OCI-LY7 (cell line): Measurements from ENCODE around the gene TFCP2L1. TPM values are rescaled to one million over a fixed set of nuclear protein-coding genes. Genes with fewer than 3 reads are reported as not detected.

Experiments used
- BruUV-seq: library from RNA; stranded (reverse); fragments of 400-500 nt; replicated peaks from 2 replicates; lab custom pipeline; 2021; lab: Mats Ljungman, UMichigan
- CTCF ChIA-PET: fragments of 300-600 bp; sonication (Branson Sonifier 250); formaldehyde crosslinking; loops from one replicate; lab custom pipeline; 2022; ENCODE audit warnings: antibody characterized with exemption; ENCODE audit not compliant: unreplicated experiment; lab: Charles Lee
- POLR2A ChIA-PET: fragments of 300-600 bp; sonication (Branson Sonifier 250); formaldehyde crosslinking; loops from one replicate; lab custom pipeline; 2022; ENCODE audit warnings: antibody characterized with exemption; lab: Charles Lee
- DNase-seq: peaks from one replicate; pipeline ENCODE4 v3.0.0-alpha.2; 2015; ENCODE audit warnings: low spot score
- H2AFZ ChIP-seq: fragments of 200-600 bp; sonication (generic), shearing (Covaris generic); 2 replicates; pipeline ENCODE4 v1.6.1; 2014; ENCODE audit warnings: mild to moderate bottlenecking, antibody characterized with exemption, low read length, moderate library complexity
- H3K27ac ChIP-seq: fragments of 200-600 bp; sonication (generic); 2 replicates; pipeline ENCODE4 v1.5.1; 2014; ENCODE audit warnings: mixed run types, low read depth, mild to moderate bottlenecking, moderate library complexity, low read length, inconsistent platforms; ENCODE audit not compliant: poor library complexity, severe bottlenecking
- H3K36me3 ChIP-seq: fragments of 200-600 bp; sonication (generic); 2 replicates; pipeline ENCODE4 v1.6.1; 2014; ENCODE audit warnings: mild to moderate bottlenecking, antibody characterized with exemption, low read length, moderate library complexity, mixed read lengths; ENCODE audit not compliant: insufficient read depth
- H3K4me1 ChIP-seq: fragments of 200-600 bp; sonication (generic); 2 replicates; pipeline ENCODE4 v1.5.1; 2014; ENCODE audit warnings: mild to moderate bottlenecking, low read length; ENCODE audit not compliant: insufficient read depth, poor library complexity, severe bottlenecking
- H3K4me2 ChIP-seq: fragments of 200-600 bp; sonication (generic); 2 replicates; pipeline ENCODE4 v1.6.1; 2014; ENCODE audit warnings: mild to moderate bottlenecking, low read length
- H3K4me3 ChIP-seq: fragments of 200-600 bp; sonication (generic); 2 replicates; pipeline ENCODE4 v1.5.1; 2014; ENCODE audit warnings: mild to moderate bottlenecking, low read depth, low read length; ENCODE audit not compliant: poor library complexity, severe bottlenecking
- H3K79me2 ChIP-seq: fragments of 200-600 bp; sonication (generic); 2 replicates; pipeline ENCODE4 v1.6.1; 2016; ENCODE audit warnings: low read depth, mild to moderate bottlenecking, low read length, moderate library complexity, mixed read lengths; ENCODE audit not compliant: insufficient read depth
- H3K9me2 ChIP-seq: fragments of 200-600 bp; sonication (generic); 2 replicates; pipeline ENCODE4 v1.6.1; 2016; ENCODE audit warnings: mild to moderate bottlenecking, low read length, mixed read lengths; ENCODE audit not compliant: insufficient read depth
- H3K9me3 ChIP-seq: fragments of 200-600 bp; sonication (generic); 2 replicates; pipeline ENCODE4 v1.6.1; 2014; ENCODE audit warnings: mild to moderate bottlenecking, mixed run types, low read length, mixed read lengths
- H4K20me1 ChIP-seq: fragments of 200-600 bp; sonication (generic); 2 replicates; pipeline ENCODE4 v1.6.1; 2014; ENCODE audit warnings: mild to moderate bottlenecking, antibody characterized with exemption, low read length, moderate library complexity, mixed read lengths; ENCODE audit not compliant: insufficient read depth
- EZH2phosphoT487 ChIP-seq: fragments of 200-600 bp; sonication (generic); IDR thresholded peaks from 2 replicates; pipeline ENCODE4 v1.6.1; 2018; ENCODE audit warnings: low read depth, borderline replicate concordance, mild to moderate bottlenecking, mixed run types, antibody characterized with exemption, low read length, moderate library complexity, mixed read lengths
- intact Hi-C: fragments of 100-400 bp; cut with micrococcal nuclease; formaldehyde crosslinking; loops from one replicate; pipeline ENCODE4 v1.10.0; 2022; ENCODE audit not compliant: unreplicated experiment
- total RNA-seq, 2 experiments: library from RNA; depleted of rRNA in 1 of 2; stranded (reverse); fragments of >200 nt in 1 of 2; shearing (Covaris generic) in 1 of 2; gene quantifications; 2 replicates each; pipeline ENCODE4 v1.2.3, GENCODE V29; 2014 to 2022
- TF ChIP-seq, protein P1 (sequence below): fragments of 200-600 bp; sonication (generic); conservative IDR thresholded peaks from 2 replicates; pipeline ENCODE4 v1.5.1; 2014; ENCODE audit warnings: mild to moderate bottlenecking, antibody characterized with exemption, low read length, moderate library complexity, mixed read lengths

Gene TFCP2L1
- total RNA-seq, 2 experiments from 2014 or later, result 0.06 to 1.4 TPM

- Histone ChIP-seq H3K36me3 (no peaks in the 10 kb centered on the region), H4K20me1 (no peaks in the 10 kb centered on the region), H3K4me2 (no peak overlapping the region), H3K4me3 (no peak overlapping the region), H3K27ac (no peak overlapping the region), H3K9me3 (no peaks in the 10 kb centered on the region), H3K79me2 (no peaks in the 10 kb centered on the region), H3K4me1 (no peaks in the 10 kb centered on the region), H3K9me2 (no peaks in the 10 kb centered on the region), H2AFZ (no peak overlapping the region)
- ChIA-PET CTCF (no interaction called here), POLR2A (no interaction called here)
- intact Hi-C loops, result no loop called here
- no peak for TF ChIP-seq EZH2phosphoT487
- TF ChIP-seq, protein P1, sequence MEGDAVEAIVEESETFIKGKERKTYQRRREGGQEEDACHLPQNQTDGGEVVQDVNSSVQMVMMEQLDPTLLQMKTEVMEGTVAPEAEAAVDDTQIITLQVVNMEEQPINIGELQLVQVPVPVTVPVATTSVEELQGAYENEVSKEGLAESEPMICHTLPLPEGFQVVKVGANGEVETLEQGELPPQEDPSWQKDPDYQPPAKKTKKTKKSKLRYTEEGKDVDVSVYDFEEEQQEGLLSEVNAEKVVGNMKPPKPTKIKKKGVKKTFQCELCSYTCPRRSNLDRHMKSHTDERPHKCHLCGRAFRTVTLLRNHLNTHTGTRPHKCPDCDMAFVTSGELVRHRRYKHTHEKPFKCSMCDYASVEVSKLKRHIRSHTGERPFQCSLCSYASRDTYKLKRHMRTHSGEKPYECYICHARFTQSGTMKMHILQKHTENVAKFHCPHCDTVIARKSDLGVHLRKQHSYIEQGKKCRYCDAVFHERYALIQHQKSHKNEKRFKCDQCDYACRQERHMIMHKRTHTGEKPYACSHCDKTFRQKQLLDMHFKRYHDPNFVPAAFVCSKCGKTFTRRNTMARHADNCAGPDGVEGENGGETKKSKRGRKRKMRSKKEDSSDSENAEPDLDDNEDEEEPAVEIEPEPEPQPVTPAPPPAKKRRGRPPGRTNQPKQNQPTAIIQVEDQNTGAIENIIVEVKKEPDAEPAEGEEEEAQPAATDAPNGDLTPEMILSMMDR, result no peak
- no peak for DNase-seq
- BruUV-seq, result no TSS peak
These were observed 43.5 kb downstream of the TFCP2L1 start for GRCh38 chr2:121241466-121241865.

DNA sequence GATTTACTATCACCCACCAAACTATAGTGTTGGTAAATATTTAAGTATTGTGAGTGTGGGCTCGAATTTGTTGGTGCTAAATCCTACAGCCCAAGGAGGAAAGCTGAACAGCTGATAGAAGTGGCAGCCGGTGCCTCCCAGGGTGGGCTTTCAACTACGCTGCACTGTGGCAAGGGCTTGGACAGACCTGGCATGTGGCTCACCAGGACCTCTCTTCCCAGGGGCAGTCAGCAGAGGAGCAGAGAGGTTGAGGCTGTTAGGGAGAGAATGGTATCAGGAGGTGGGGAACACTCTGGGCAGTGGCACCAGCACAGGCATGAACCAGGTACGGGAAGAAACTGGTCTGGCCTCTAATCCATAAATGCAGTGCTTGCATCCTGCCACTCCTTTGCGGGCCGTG lies 44.6 kb downstream of the TFCP2L1 start:
- Histone ChIP-seq H3K9me3 (no peaks in the 10 kb centered on the region), H3K79me2 (no peaks in the 10 kb centered on the region), H3K27ac (no peak overlapping the region), H2AFZ (no peak overlapping the region), H3K4me1 (no peaks in the 10 kb centered on the region), H3K9me2 (no peaks in the 10 kb centered on the region), H3K4me3 (no peak overlapping the region), H3K36me3 (no peaks in the 10 kb centered on the region), H4K20me1 (no peaks in the 10 kb centered on the region), H3K4me2 (no peak overlapping the region)
- DNase-seq, result no peak
- intact Hi-C loops, result no loop called here
- ChIA-PET POLR2A (no interaction called here), CTCF (no interaction called here)
- no TSS peak for BruUV-seq
- TF ChIP-seq EZH2phosphoT487, result no peak
- TF ChIP-seq, protein P1, result no peak

GRCh38 chr2:121239969-121240368 lies 45.0 kb downstream of the TFCP2L1 start:
- no peak overlapping the region for H2AFZ ChIP-seq
- no peaks in the 10 kb centered on the region for H4K20me1 ChIP-seq
- ChIA-PET POLR2A (no interaction called here), CTCF (no interaction called here)
- H3K27ac ChIP-seq, result no peak overlapping the region
- H3K9me2 ChIP-seq, result no peaks in the 10 kb centered on the region
- H3K4me3 ChIP-seq, result no peak overlapping the region
- no peak for TF ChIP-seq EZH2phosphoT487
- TF ChIP-seq, protein P1, result no peak
- no peaks in the 10 kb centered on the region for H3K9me3 ChIP-seq
- H3K4me1 ChIP-seq, result no peaks in the 10 kb centered on the region
- no peaks in the 10 kb centered on the region for H3K36me3 ChIP-seq
- H3K4me2 ChIP-seq, result no peak overlapping the region
- intact Hi-C loops, result no loop called here
- no TSS peak for BruUV-seq
- DNase-seq, result no peak
- no peaks in the 10 kb centered on the region for H3K79me2 ChIP-seq
